HG03175 (cell line): ENCODE results near the gene PTPN14.
"Not testable (repeated sequence)": the region's sequence is repeated elsewhere in the genome, so short reads cannot be mapped to it uniquely, and the experiment has no call there.

ENCODE experiments used
- ATAC-seq: cut with Tn5 transposase; IDR thresholded peaks from one replicate; pipeline ENCODE4 v1.9.1; 2021; ENCODE audit warnings: mild to moderate bottlenecking, moderate library complexity; ENCODE audit not compliant: unreplicated experiment

Gene PTPN14

GRCh38 chr1:214481983-214482634 is 69.3 kb downstream of the PTPN14 start:
- not testable (repeated sequence) for ATAC-seq

GRCh38 chr1:214476986-214477870 is 74.2 kb downstream of the PTPN14 start:
- peak; percentile 57 for ATAC-seq

GRCh38 chr1:214476229-214476985 is 75.0 kb downstream of the PTPN14 start:
- no peak for ATAC-seq

GRCh38 chr1:214475746-214476145 is 75.7 kb downstream of the PTPN14 start:
- no peak for ATAC-seq

GRCh38 chr1:214475331-214475730 is 76.1 kb downstream of the PTPN14 start:
- ATAC-seq, result no peak

GRCh38 chr1:214474467-214474866 is 76.9 kb downstream of the PTPN14 start:
- no peak for ATAC-seq

GRCh38 chr1:214473862-214474261 is 77.5 kb downstream of the PTPN14 start:
- no peak for ATAC-seq

- no peak for ATAC-seq
These were observed 78.0 kb downstream of the PTPN14 start for GRCh38 chr1:214473387-214473786.

GRCh38 chr1:214472364-214472763 is 79.0 kb downstream of the PTPN14 start:
- ATAC-seq, result no peak

- ATAC-seq, result no peak
These were observed 79.9 kb downstream of the PTPN14 start for GRCh38 chr1:214471458-214471857.

GRCh38 chr1:214470132-214470531 is 81.3 kb downstream of the PTPN14 start:
- no peak for ATAC-seq

GRCh38 chr1:214469290-214469689 is 82.1 kb downstream of the PTPN14 start:
- ATAC-seq, result no peak

- ATAC-seq, result no peak
These were observed 84.3 kb downstream of the PTPN14 start for GRCh38 chr1:214467078-214467585.

GRCh38 chr1:214466403-214467077 is 84.9 kb downstream of the PTPN14 start:
- no peak for ATAC-seq

- ATAC-seq, result no peak
These were observed 86.7 kb downstream of the PTPN14 start for GRCh38 chr1:214464445-214465287.

- no peak for ATAC-seq
These were observed 87.8 kb downstream of the PTPN14 start for GRCh38 chr1:214463596-214463995.

- no peak for ATAC-seq
These were observed 88.5 kb downstream of the PTPN14 start for GRCh38 chr1:214462882-214463281.

- ATAC-seq, result no peak
These were observed 90.1 kb downstream of the PTPN14 start for GRCh38 chr1:214461305-214461704.

GRCh38 chr1:214460304-214460916 is 91.0 kb downstream of the PTPN14 start:
- ATAC-seq, result no peak
